GM10847 (cell line): Measurements from ENCODE around the gene VPS13D.

Source experiments
- POLR2A ChIP-seq: IDR thresholded peaks from 2 replicates; pipeline ENCODE4 v1.6.1; 2011; ENCODE audit not compliant: insufficient read length; ENCODE audit errors: extremely low read depth

VPS13D gene

DNA sequence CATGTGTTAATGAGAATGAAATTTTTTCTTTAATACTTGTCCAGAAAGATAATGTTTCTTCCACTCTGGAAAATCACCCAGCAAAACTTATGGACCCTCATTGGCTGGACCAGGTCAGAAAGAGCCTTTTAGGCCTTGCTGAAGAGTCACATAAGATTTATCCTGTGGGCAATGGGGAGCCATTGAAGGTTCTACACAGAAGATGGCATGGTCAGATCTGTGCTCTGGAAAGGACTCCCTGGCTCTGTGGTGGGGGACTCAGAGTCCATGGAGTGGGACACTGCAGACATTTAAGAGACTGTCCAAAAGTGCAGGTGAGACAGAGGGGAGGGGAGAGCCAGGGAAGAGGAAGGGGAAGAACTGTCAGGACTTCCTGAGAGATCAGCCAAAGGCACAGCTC lies 321.8 kb downstream of the VPS13D start:
- no peak for TF ChIP-seq POLR2A

DNA sequence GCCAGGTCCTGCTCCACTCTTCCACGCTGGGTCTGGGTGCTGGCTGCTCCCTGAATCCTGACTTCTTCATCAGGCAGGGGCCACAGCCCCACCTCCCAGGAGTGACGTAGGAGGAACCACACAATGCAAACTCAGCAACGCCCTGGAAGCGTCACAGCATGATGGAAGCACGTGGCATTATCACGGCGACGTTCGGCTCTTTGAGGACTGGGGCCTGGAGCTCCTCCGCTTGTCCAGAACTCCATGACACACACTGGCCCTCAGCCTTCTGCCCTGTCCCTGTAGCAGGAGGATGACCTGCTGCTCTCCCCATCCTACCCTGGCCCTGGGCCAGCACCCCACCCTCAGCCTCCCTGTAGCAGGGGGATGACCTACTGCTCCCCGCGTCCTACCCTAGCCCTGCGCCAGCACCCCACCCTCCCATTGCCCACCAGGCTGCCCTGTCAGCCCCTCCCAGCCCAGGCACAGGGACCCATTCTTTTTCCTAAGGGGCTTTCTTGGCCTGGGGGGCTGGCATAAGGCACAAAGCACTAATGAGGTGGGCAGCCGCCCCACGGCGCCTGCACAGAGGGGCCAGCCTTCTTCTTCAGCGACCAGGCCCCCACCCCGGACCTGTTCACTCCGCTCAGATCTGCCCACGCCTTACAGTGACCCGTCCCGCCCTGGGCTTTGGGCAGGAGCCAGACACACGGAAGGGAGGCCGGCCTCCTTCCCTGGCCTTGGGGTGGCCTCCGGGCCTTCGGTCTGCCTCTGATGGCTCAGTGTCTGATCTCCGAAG lies 322.5 kb downstream of the VPS13D start:
- TF ChIP-seq POLR2A, result no peak

DNA sequence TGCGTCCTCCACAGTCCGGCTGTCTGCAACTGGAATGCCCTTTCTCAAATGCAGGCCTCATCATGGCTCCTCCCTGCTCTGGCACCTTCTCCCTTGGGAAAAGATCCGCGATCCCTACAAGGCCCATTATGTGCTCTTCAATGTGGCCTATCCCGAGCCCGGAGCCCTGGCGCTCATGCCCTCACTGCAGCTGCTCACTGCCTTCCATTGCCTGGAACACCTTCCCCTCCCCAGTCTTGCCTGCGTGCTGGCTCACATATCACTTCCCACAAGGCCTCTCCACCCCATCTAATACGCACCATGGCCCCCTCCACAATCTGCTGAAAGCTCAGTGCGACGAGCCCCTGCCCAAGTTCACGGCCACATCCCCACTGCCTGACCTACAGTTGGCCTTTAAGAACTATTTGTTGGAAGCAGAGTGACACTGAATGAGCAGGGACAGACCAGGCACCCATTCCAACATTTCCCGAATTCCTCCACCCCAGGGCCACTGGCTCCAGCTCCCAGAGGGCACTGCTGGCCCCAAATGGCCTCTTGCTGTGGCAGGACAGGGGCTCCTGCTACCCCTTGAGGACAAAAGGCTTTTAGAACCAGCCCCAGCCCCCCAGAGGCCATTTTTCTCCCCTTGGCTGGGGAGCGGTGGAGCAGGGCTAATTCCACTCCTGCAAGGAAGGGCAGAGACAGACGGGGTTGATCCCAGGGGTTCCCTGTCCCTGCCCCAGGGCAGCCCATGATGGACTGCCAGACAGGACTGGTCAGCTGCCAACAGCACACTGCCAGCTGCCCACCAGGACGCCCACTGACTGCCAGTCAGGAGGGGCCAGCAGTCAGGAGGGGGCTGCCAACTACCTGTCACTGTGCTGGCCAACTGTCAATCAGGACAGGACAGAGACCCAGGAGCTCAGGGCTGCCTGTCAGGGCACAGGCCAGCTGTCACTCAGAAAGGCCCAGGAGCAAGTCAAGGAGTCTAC lies 323.4 kb downstream of the VPS13D start:
- TF ChIP-seq POLR2A, result no peak

DNA sequence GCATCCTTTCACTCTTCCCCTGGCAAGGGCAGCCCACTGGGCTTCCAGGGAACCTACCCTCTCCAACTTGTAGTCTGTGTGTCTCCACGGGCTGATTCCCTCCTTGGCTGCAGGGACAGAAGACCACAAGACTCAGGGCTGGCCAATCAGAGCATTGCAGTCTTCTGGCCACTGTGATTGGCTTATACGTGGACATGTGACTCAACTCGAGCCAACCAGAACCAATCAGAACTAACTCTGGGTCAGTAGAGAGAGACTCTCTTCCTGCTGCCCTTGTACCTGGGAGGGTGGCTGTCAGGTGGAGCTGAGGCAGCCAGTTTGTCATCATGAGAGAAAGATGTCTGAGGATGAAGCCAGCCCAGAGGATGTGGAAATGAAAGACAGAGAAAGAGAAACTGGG lies 324.1 kb downstream of the VPS13D start:
- no peak for TF ChIP-seq POLR2A

DNA sequence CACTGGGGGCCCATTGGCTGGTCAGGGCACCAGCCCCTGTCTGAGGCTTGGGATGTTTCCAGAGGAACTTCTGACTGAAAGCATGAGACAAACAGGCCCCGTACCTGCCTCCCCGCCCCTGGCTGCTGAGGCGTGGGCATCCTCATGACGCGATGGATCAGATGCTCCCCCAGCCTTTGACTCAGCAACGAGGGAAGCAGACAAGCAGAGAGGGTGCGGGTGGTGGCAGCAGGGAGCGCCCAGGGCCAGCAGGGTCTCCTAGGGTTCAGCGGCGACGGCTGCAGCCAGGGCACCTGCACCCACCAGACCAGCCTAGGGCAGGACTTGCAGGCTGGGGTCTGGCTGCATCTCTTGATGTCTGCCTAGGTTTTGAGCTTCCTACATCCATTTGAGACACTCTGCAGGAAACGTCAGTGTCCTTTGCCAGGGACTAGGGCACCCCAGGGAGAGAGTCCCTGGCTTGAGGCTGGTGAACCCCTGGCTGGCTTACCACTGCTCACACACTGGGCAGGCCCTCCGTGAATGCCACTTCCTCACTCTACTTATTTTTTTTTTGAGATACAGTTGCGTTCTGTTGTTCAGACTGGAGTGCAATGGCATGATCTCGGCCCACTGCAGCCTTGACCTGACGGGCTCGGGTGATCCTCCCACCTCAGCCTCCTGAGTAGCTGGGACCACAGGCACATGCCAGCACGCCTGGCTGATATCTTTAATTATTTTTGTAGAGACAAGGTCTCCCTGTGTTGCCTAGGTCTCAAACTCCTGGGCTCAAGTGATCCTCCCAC lies 324.9 kb downstream of the VPS13D start:
- no peak for TF ChIP-seq POLR2A

DNA sequence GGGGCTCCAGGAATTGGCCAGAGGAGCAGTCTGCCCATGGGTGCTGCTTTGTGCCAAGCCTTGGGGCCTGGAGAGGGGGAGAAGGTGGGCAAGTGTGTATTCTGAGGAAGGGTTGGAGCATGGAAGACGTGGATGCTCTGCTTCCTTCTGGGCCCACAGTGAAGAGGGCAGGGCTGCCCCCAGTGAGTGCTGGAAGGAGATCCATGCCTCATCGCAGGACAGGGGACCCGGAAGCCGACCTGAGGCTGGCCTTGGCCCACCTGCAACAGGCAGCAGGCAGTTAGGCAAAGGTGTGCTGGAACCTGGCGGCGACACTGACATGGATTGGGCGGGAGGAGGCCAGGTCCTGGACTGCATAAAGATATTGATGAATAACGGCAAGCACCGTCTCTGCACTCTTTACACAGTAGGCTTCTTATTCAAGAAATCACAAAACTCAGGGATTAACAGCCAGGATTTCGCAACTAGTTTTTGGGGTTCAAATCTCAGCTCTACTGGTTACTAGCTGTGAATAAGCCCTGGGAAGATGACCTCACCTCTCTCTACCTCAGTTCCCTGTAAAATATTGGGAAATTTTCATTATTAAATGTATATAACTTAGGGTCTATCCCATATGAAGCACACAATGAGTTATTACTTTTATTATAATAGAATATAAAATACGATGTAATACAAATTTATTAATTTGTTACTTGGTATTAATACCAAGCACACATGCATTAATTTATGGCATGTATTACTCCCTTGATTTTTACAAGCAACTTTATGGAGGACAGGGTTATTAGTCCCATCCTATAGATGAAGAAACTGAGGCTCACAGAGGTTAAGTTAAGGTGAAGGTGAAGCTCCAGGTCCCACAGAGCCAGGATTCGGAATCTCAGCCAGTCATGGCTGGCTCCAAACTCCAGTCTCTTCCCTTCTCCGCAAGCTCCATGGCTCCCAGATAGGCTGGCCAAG lies 325.9 kb downstream of the VPS13D start:
- no peak for TF ChIP-seq POLR2A

DNA sequence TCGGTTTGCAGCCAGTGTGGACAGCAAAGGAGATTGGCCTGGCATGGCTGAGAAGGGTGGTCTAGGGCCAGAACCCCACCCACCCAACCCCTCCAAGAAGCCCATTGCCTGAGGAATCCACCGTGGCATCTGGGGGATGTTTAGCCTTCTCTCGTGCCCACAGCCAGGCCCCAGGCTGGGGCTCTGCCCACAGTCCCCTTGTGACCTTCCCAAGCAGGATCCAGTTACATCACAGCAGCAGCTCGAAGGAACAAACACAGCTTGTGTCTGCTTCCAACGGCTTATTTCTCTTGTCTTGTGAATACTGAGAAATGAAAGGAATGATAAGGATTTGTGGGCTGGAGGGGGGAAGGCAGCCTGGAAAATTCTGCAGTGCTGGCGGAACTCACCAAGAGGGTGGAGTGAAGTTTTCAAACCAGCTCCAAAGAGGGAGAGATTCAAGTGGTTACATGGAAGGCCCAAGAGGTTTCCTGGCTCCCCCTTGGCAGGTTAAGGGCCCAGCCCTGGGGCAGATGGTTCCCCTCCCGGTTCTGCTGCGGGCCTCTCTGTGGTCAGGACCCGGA lies 326.6 kb downstream of the VPS13D start:
- no peak for TF ChIP-seq POLR2A

DNA sequence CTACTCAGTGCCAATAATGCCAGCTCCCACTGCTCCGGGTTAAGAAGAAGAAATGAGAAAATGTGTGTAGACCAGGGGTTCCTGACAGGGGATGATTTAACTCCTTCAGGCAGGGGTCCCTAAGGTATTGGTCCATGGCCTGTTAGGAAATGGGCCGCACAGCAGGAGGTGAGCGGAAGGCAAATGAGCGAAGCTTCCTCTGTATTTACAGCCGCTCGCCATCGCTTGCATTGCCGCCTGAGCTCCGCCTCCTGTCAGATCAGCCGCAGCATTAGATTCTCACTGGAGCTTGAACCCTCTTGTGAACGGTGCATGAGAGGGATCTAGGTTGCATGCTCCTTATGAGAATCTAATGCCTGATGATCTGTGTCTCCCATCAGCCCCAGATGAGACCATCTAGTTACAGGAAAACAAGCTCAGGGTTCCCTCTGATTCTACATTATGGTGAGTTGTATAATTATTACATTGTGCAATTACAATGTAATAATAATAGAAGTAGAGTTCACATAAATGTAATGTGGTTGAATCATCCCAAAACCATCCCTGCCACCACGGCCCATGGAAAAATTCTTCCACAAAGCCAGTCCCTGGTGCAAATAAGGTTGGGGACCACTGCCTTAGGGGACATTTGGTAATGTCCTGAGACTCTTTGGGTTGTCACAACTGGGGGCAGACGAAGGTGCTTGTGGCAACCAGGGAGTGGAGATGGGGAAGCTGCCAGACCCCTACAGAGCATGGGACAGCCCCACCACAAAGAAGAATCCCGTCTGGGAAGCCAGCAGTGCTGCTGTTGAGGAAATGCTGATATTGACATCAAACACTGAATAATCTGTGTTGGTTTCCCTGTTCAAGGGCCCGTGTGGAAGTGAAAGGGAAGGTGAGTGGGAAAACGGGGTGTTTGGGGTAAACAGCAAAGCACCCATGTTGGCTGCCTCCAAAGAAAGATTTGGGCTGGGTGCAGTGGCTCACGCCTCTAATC lies 327.4 kb downstream of the VPS13D start:
- TF ChIP-seq POLR2A, result no peak

DNA sequence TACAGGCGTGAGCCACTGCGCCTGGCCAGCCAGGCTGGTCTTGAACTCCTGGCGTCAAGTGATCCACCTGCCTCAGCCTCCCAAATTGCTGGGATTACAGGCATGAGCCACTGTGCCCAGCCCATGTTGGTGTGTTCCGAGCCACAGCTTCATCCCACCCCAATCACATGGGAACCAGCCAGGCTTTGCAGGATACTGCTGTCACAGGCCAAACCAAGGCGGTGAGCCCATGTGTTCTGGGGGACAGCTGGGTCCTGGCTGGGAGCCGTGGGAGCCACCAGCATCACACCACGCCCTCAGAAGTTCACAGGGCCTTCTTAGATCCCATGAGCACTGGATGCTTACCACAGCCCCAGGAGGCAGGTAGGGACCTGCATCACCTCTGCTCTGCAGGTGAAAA lies 331.3 kb downstream of the VPS13D start:
- TF ChIP-seq POLR2A, result no peak
